Heart left ventricle (tissue), 16 donors: ENCODE measurements around the gene ZNF808. TPM values are rescaled to one million over a fixed set of nuclear protein-coding genes. Genes with fewer than 3 reads are reported as not detected.
"Not testable (repeated sequence)": the region's sequence is repeated elsewhere in the genome, so short reads cannot be mapped to it uniquely, and the experiment has no call there.

ENCODE experiments used
- ATAC-seq, 4 donors: fragments of 200-7000 bp; cut with Tn5 transposase; one replicate each; pipeline ENCODE4 v1.9.1; 2020 to 2022; ENCODE audit warnings: moderate library complexity in 4 of 4, mild to moderate bottlenecking in 3 of 4, moderate number of reproducible peaks in 1 of 4
- DNase-seq, 5 donors: peaks; one replicate each; pipeline ENCODE4 v3.0.0-alpha.2; 2020
- H3K27ac ChIP-seq, 12 donors: fragments of 200-600 bp; sonication (generic) in 4 of 12; one replicate each; pipeline versions ENCODE4 v1.5.0 to v1.8.0; 2016 to 2022; ENCODE audit warnings: mild to moderate bottlenecking in 2 of 12
- H3K27me3 ChIP-seq, 9 donors: fragments of 200-600 bp; sonication (generic) in 2 of 9; one replicate each; pipeline versions ENCODE4 v1.5.1 to v1.8.0; 2016 to 2022; ENCODE audit warnings: mild to moderate bottlenecking in 3 of 9
- H3K36me3 ChIP-seq, 9 donors: fragments of 200-600 bp; sonication (generic) in 2 of 9; one replicate each; pipeline versions ENCODE4 v1.5.0 to v1.8.0; 2018 to 2022; ENCODE audit warnings: mild to moderate bottlenecking in 2 of 9
- H3K4me1 ChIP-seq, 12 donors: fragments of 200-600 bp; sonication (generic) in 4 of 12; one replicate each; pipeline versions ENCODE4 v1.5.0 to v1.8.0; 2016 to 2022; ENCODE audit warnings: mild to moderate bottlenecking in 3 of 12
- H3K4me3 ChIP-seq, 12 donors: fragments of 200-600 bp; sonication (generic) in 4 of 12; one replicate each; pipeline versions ENCODE4 v1.5.0 to v1.8.0; 2017 to 2022; ENCODE audit warnings: mild to moderate bottlenecking in 9 of 12, moderate library complexity in 4 of 12
- H3K9me3 ChIP-seq, 12 donors: fragments of 200-600 bp; sonication (generic) in 4 of 12; one replicate each; pipeline versions ENCODE4 v1.5.0 to v1.8.0; 2016 to 2022; ENCODE audit warnings: mild to moderate bottlenecking in 1 of 12
- CTCF ChIP-seq, 12 donors: fragments of 200-600 bp; sonication (generic) in 4 of 12; IDR thresholded peaks; one replicate each; pipeline versions ENCODE4 v1.5.0 to v1.8.0; 2018 to 2022; ENCODE audit warnings: antibody characterized with exemption in 12 of 12, mild to moderate bottlenecking in 5 of 12
- POLR2A ChIP-seq, 2 donors: fragments of 450-650 bp; IDR thresholded peaks; one replicate each; pipeline ENCODE4 v1.6.1; 2017; ENCODE audit warnings: antibody characterized with exemption in 2 of 2, mild to moderate bottlenecking in 2 of 2, moderate library complexity in 2 of 2
- WGBS, 4 donors: extraction: QIAGEN DNeasy Blood & Tissue Kit in 2 of 4; methylation state at CpG; one replicate each; pipeline versions ENCODE4 v1.1.5 to v1.1.7; 2013 to 2018; 5-methylcytosine and 5-hydroxymethylcytosine counted together
- intact Hi-C, 10 donors: fragments of 100-400 bp; cut with DNase I; formaldehyde crosslinking; loops; one replicate each; pipeline versions ENCODE4 v1.11.1 to v1.14.2; 2022
- polyA plus RNA-seq, 2 donors: library from polyadenylated mRNA; stranded (reverse); fragments of 200-250 nt; gene quantifications; one replicate each; pipeline ENCODE4 v1.2.3, GENCODE V29; 2013
- total RNA-seq, 9 donors: library from RNA; depleted of rRNA in 2 of 9; stranded (reverse); fragments of >200 nt in 2 of 9; fragmentation: NEBNext Ultra II Directional in 3 of 9; extraction: Animal tissue kit (Norgen Biotek cat#: 25700) in 3 of 9; gene quantifications; one replicate each; pipeline versions ENCODE4 v1.1.0 to v1.2.4, GENCODE V29; 2016 to 2023
- donor health status: ischemic (EF 13 %, LVEDD 7.1; RV severe dilation, severe dysfunction).
- donor health status: healthy with polysubstance abuse.
- donor health status: DM: no; HTN: yes; CAD: no.
- donor health status: DM: no; HTN: no; CAD: no.
- donor health status: ischemic (EF 25% LVEDD 6.9; RV normal size, moderate dysfunction).
- donor health status: ischemic (EF 25% LVEDD 5.7; RV mildly dilated, moderate dysfunction).
- donor health status: healthy.
- donor health status: DM: yes; HTN: yes; CAD: no.
- donor health status: ischemic (EF 35%, LVEDD 5.7; RV mildly dilated, moderate dysfunction).
- donor health status: nonischemic (EF 11% LVEDD 7.7; RV severe dilation, severe dysfunction).
- donor health status: DM: yes; HTN: yes; CAD: no.
- donor health status: PGD.
- donor health status: ischemic (EF 29% LVEDD 5.4; RV normal size, mild dysfunction).
- donor health status: nonischemic (EF 23%, LVEDD 6.1; RV moderate dilation, normal function).

The ZNF808 gene
- total and polyA plus RNA-seq, 11 donors: 8.3 to 46.1 (median 25.3) TPM

GRCh38 chr19:52541608-52542007, 14.1 kb downstream of the ZNF808 start:
- TF ChIP-seq CTCF (IDR thresholded peaks at IDR 0.05) (no peak), POLR2A (IDR thresholded peaks at IDR 0.05) (no peak)
- 82 to 91% (median 87%) methylated on average over 5 of the region's 5 CpGs for WGBS, 4 donors
- Histone ChIP-seq H3K27ac (no peak overlapping the region), H3K27me3 (no peaks in the 10 kb centered on the region), H3K36me3 (peaks cover 0 to 50% (median 35%) of the 10 kb centered on the region in 9 donors), H3K9me3 (peaks cover 0 to 4% (median 0%) of the 10 kb centered on the region in 12 donors), H3K4me1 (peaks cover 0 to 14% (median 0%) of the 10 kb centered on the region in 12 donors), H3K4me3 (no peak overlapping the region)
- ATAC-seq (no peak), DNase-seq (no peak)
- intact Hi-C loops: no loop called here

- H3K36me3 ChIP-seq: peaks cover 0 to 60% (median 44%) of the 10 kb centered on the region in 9 donors
- DNase-seq, H3K4me1 ChIP-seq, intact Hi-C loops, H3K27me3 ChIP-seq: not testable (repeated sequence)
- peaks cover 0 to 10% (median 0%) of the 10 kb centered on the region in 12 donors for H3K9me3 ChIP-seq
- peak overlapping the region in 5 of 12 donors; percentile 19 to 61 (median 43) for H3K27ac ChIP-seq
- 57 to 79% (median 71%) methylated on average over 6 of the region's 6 CpGs for WGBS, 4 donors
- peak in 1 of 4 donors; percentile 39 for ATAC-seq
- H3K4me3 ChIP-seq: peak overlapping the region in 1 of 12 donors; percentile 19
These were observed 15.1 kb downstream of the ZNF808 start for GRCh38 chr19:52542541-52542940.

- Histone ChIP-seq H3K4me1 (peaks cover 0 to 10% (median 0%) of the 10 kb centered on the region in 12 donors), H3K9me3 (peaks cover 0 to 13% (median 0%) of the 10 kb centered on the region in 12 donors), H3K27ac (peak overlapping the region in 5 of 12 donors; percentile 19 to 61 (median 46)), H3K27me3 (no peaks in the 10 kb centered on the region), H3K36me3 (peaks cover 0 to 66% (median 50%) of the 10 kb centered on the region in 9 donors), H3K4me3 (peak overlapping the region in 1 of 12 donors; percentile 19)
- DNase-seq: no peak
- TF ChIP-seq POLR2A (IDR thresholded peaks at IDR 0.05) (no peak), CTCF (IDR thresholded peaks at IDR 0.05) (no peak)
- 65 to 70% (median 66%) methylated on average over 8 of the region's 8 CpGs for WGBS, 4 donors
- intact Hi-C loops: no loop called here
- peak in 1 of 4 donors; percentile 55 for ATAC-seq
These were observed 15.7 kb downstream of the ZNF808 start for GRCh38 chr19:52542984-52543664.

GRCh38 chr19:52554216-52554971, 26.9 kb downstream of the ZNF808 start:
- ATAC-seq (no peak), DNase-seq (no peak)
- TF ChIP-seq CTCF (IDR thresholded peaks at IDR 0.05): no peak
- TF ChIP-seq POLR2A (IDR thresholded peaks at IDR 0.05): no peak
- Histone ChIP-seq H3K27me3 (no peaks in the 10 kb centered on the region), H3K36me3 (peaks cover 23 to 98% (median 69%) of the 10 kb centered on the region in 9 donors), H3K27ac (no peak overlapping the region), H3K4me3 (no peak overlapping the region), H3K9me3 (peaks cover 3 to 99% (median 64%) of the 10 kb centered on the region in 12 donors), H3K4me1 (no peaks in the 10 kb centered on the region)
- WGBS, 4 donors: 96 to 98% (median 97%) methylated on average over 15 of the region's 15 CpGs
- intact Hi-C loops: no loop called here
